IMR-90 (cell line): Measurements from ENCODE around the gene SVIL.

Experiments
- CTCF ChIP-seq: conservative IDR thresholded peaks from 2 replicates; pipeline ENCODE4 v1.5.1; 2012; ENCODE audit warnings: mild to moderate bottlenecking, low read depth, low read length, improper control_type of control experiment
- MAFK ChIP-seq: IDR thresholded peaks from 2 replicates; pipeline ENCODE4 v1.6.1; 2012; ENCODE audit warnings: low read depth, low read length, improper control_type of control experiment
- NFE2L2 ChIP-seq: fragments of 150-350 bp; IDR thresholded peaks from 2 replicates; pipeline ENCODE4 v1.6.1; 2016; ENCODE audit warnings: low read depth, mild to moderate bottlenecking, low read length
- POLR2A ChIP-seq: IDR thresholded peaks from 2 replicates; pipeline ENCODE4 v1.6.1; 2012; ENCODE audit warnings: mild to moderate bottlenecking, low read depth, low read length
- RAD21 ChIP-seq: IDR thresholded peaks from 2 replicates; pipeline ENCODE4 v1.6.1; 2012; ENCODE audit warnings: low read length, improper control_type of control experiment
- RFX5 ChIP-seq: IDR thresholded peaks from 2 replicates; pipeline ENCODE4 v1.8.0; 2012; ENCODE audit warnings: low read depth, mild to moderate bottlenecking, low read length, moderate library complexity

GRCh38 chr10:29430101-29430500, 204.7 kb downstream of the SVIL start:
- TF ChIP-seq CTCF (no peak), POLR2A (no peak), MAFK (no peak), RAD21 (no peak), RFX5 (no peak), NFE2L2 (no peak)
